ENCODE measurements around the gene GPX4.

- peak in 5 of 6 experiments; percentile 22 to 55 (median 25) for TF ChIP-seq CTCF (IDR thresholded peaks at IDR 0.05)
- peak in 3 of 4 donors; percentile 20 to 78 (median 56) for TF ChIP-seq POLR2A (IDR thresholded peaks at IDR 0.05)
- peak; percentile 97 to 99 for TF ChIP-seq POLR2AphosphoS5 (IDR thresholded peaks at IDR 0.05)
- peak; percentile 95 to 99 (median 98) for TF ChIP-seq EP300 (IDR thresholded peaks at IDR 0.05)
Observed at GRCh38 chr19:1154731-1155351, 51.0 kb downstream of the GPX4 start.
